Lung (tissue), 12 donors: ENCODE results near the gene AHDC1. TPM values are rescaled to one million over a fixed set of nuclear protein-coding genes. Genes with fewer than 3 reads are reported as not detected.

Experiments
- ATAC-seq: fragments of 200-7000 bp; cut with Tn5 transposase; one replicate; pipeline ENCODE4 v1.9.1; 2020; ENCODE audit warnings: moderate number of reproducible peaks; ENCODE audit not compliant: insufficient read depth, low FRiP score
- DNase-seq, 3 donors: peaks; one replicate each; pipeline ENCODE4 v3.0.0-alpha.2; 2013 to 2017
- H3K27ac ChIP-seq, 2 donors: one replicate each; pipeline ENCODE4 v1.5.1; 2013; ENCODE audit warnings: mild to moderate bottlenecking in 2 of 2, moderate library complexity in 2 of 2, control low read depth in 1 of 2, inconsistent platforms in 1 of 2, low read depth in 1 of 2, low read length in 1 of 2
- H3K27me3 ChIP-seq, 3 donors: one replicate each; pipeline ENCODE4 v1.5.1; 2013; ENCODE audit warnings: low read length in 2 of 3; ENCODE audit not compliant: control insufficient read depth in 3 of 3, insufficient read depth in 3 of 3
- H3K36me3 ChIP-seq, 4 donors: one replicate each; pipeline ENCODE4 v1.5.1; 2013; ENCODE audit warnings: low read length in 4 of 4, mild to moderate bottlenecking in 1 of 4, moderate library complexity in 1 of 4; ENCODE audit not compliant: control insufficient read depth in 4 of 4, insufficient read depth in 4 of 4
- H3K4me1 ChIP-seq, 5 donors: one replicate each; pipeline ENCODE4 v1.5.1; 2013; ENCODE audit warnings: low read length in 5 of 5, mild to moderate bottlenecking in 2 of 5, moderate library complexity in 1 of 5; ENCODE audit not compliant: control insufficient read depth in 5 of 5, insufficient read depth in 5 of 5
- H3K4me3 ChIP-seq: one replicate; pipeline ENCODE4 v1.5.1; 2013; ENCODE audit warnings: mild to moderate bottlenecking, control low read depth, moderate library complexity
- H3K9ac ChIP-seq, 2 donors: one replicate each; pipeline ENCODE4 v1.5.1; 2013; ENCODE audit warnings: low read length in 2 of 2, control low read depth in 1 of 2; ENCODE audit not compliant: insufficient read depth in 1 of 2
- H3K9me3 ChIP-seq, 4 donors: one replicate each; pipeline ENCODE4 v1.5.1; 2013; ENCODE audit warnings: low read length in 3 of 4, mild to moderate bottlenecking in 1 of 4, moderate library complexity in 1 of 4; ENCODE audit not compliant: control insufficient read depth in 4 of 4, insufficient read depth in 3 of 4
- WGBS, 2 donors: extraction: QIAGEN DNeasy Blood & Tissue Kit; methylation state at CpG; one replicate each; pipeline ENCODE4 v1.1.7; 2013; 5-methylcytosine and 5-hydroxymethylcytosine counted together
- polyA plus RNA-seq, 2 donors: library from polyadenylated mRNA; stranded (reverse); fragments of 200-250 nt; gene quantifications; one replicate each; pipeline ENCODE4 v1.2.1, GENCODE V29; 2013
- total RNA-seq, 2 donors: library from RNA; depleted of rRNA in 1 of 2; stranded (reverse); fragments of >200 nt in 1 of 2; gene quantifications; one replicate each; pipeline ENCODE4 v1.2.1, GENCODE V29; 2014 to 2021
- TF ChIP-seq, protein P1 (sequence below): IDR thresholded peaks from 2 replicates; pipeline ENCODE4 v1.5.1; 2012; ENCODE audit warnings: mild to moderate bottlenecking; ENCODE audit errors: control extremely low read depth, extremely low read depth
- donor health status: control.
- donor health status: control.
- donor health status: Bipolar disorder and iron deficiency.
- donor health status: healthy.
- donor health status: DM: yes; HTN: yes; CAD: no.

The AHDC1 gene
- total and polyA plus RNA-seq, 4 donors: 10.3 to 37.9 (median 21.8) TPM

DNA sequence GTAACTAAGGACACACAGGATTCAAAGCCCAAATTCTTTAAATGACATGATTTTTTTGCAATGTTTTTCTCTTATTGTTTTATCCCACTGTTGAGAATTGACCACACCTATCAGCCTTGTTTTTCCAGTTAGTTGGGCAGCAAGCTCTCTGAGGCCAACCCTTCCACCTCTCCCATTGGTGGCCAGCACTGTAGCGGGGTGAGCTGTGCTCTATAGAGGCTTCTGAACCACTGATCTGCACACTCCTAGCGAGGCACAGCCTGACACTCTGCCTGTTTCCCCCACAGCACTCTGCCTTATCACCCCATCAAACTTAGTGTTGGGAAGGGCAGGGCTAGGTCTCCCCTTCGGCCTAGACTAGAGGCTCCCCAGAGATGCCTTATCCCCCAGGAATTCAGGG lies 19.5 kb downstream of the AHDC1 start:
- no peak for DNase-seq
- TF ChIP-seq, protein P1, sequence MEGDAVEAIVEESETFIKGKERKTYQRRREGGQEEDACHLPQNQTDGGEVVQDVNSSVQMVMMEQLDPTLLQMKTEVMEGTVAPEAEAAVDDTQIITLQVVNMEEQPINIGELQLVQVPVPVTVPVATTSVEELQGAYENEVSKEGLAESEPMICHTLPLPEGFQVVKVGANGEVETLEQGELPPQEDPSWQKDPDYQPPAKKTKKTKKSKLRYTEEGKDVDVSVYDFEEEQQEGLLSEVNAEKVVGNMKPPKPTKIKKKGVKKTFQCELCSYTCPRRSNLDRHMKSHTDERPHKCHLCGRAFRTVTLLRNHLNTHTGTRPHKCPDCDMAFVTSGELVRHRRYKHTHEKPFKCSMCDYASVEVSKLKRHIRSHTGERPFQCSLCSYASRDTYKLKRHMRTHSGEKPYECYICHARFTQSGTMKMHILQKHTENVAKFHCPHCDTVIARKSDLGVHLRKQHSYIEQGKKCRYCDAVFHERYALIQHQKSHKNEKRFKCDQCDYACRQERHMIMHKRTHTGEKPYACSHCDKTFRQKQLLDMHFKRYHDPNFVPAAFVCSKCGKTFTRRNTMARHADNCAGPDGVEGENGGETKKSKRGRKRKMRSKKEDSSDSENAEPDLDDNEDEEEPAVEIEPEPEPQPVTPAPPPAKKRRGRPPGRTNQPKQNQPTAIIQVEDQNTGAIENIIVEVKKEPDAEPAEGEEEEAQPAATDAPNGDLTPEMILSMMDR: no peak

DNA sequence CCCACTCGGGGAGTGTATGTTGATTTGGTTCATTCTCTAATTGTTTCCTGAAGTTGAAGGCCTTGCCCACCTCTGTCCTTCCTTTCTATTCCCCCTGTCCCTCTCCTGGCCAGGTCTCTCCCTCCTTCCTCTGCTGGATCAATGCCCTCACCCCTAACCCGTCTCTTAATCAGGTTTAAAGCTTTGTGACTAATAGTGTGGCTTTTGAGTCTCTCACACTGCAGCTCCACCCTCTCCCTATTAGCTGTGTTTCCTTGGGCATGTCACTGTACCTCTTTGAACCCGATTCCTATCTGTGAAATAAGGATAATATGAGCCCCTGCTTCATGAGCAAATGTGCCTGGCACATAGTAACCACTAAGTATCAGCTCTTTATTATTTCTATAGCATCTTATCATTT lies 20.5 kb downstream of the AHDC1 start:
- Histone ChIP-seq H3K9ac (no peak overlapping the region), H3K4me3 (no peak overlapping the region), H3K9me3 (no peaks in the 10 kb centered on the region), H3K27ac (no peak overlapping the region), H3K27me3 (no peaks in the 10 kb centered on the region), H3K4me1 (peaks cover 0 to 9% (median 1%) of the 10 kb centered on the region in 5 donors), H3K36me3 (peaks cover 0 to 8% (median 3%) of the 10 kb centered on the region in 4 donors)
- TF ChIP-seq, protein P1: no peak
- WGBS, 2 donors: 73 to 78% methylated on average over 3 of the region's 3 CpGs
- no peak for ATAC-seq
- DNase-seq: no peak

More for the DNA sequence above, 19.5 kb downstream of the AHDC1 start:
- Histone ChIP-seq H3K4me3 (no peak overlapping the region), H3K27ac (no peak overlapping the region), H3K9ac (no peak overlapping the region), H3K36me3 (peaks cover 0 to 11% (median 3%) of the 10 kb centered on the region in 4 donors), H3K9me3 (no peaks in the 10 kb centered on the region), H3K27me3 (no peaks in the 10 kb centered on the region), H3K4me1 (peaks cover 0 to 16% (median 3%) of the 10 kb centered on the region in 5 donors)
- no peak for ATAC-seq
- 94 to 95% methylated on average over 3 of the region's 3 CpGs for WGBS, 2 donors

DNA sequence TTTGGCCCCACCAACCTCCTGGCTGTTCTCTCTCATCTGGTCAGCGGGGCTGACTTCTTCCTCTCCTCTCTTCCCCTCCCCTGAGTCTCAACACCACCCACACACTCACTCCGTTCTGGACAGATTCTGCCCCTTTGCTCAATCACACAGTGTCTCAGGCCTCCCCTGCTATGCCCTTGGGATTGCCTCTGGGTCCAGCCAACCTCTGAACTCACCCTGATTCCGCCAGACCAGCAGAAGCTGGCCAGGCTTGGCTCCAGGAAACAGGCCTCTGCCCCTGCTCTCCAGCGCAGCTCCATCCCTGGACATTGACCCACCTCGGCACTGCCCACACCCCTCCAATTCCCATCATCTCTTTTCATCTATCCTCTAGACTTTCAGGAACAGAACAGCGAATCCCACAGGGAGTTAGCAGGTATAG lies 22.1 kb downstream of the AHDC1 start:
- 83 to 84% methylated on average over 6 of the region's 6 CpGs for WGBS, 2 donors
- DNase-seq: no peak
- H3K4me1 ChIP-seq: peaks cover 0 to 13% (median 10%) of the 10 kb centered on the region in 5 donors
- H3K36me3 ChIP-seq: peaks cover 0 to 2% (median 0%) of the 10 kb centered on the region in 4 donors
- no peak overlapping the region for H3K9ac ChIP-seq
- peak overlapping the region; percentile 43 to 59 for H3K27ac ChIP-seq
- no peaks in the 10 kb centered on the region for H3K9me3 ChIP-seq
- TF ChIP-seq, protein P1: no peak
- H3K4me3 ChIP-seq: no peak overlapping the region
- no peaks in the 10 kb centered on the region for H3K27me3 ChIP-seq
- no peak for ATAC-seq
